Tibial nerve (tissue), 3 donors: Measurements from ENCODE around the gene LRP8.

Source experiments
- POLR2A ChIP-seq, 2 donors: fragments of 450-650 bp; IDR thresholded peaks; one replicate each; pipeline ENCODE4 v1.6.1; 2017; ENCODE audit warnings: antibody characterized with exemption in 2 of 2, mild to moderate bottlenecking in 2 of 2, moderate library complexity in 2 of 2
- TF ChIP-seq, protein P1 (sequence below), 5 experiments: fragments of 200-600 bp in 3 of 5; fragments of 450-650 bp in 2 of 5; sonication (generic) in 3 of 5; IDR thresholded peaks; one replicate each; pipeline ENCODE4 v1.5.1; 2016 to 2019; ENCODE audit warnings: antibody characterized with exemption in 5 of 5, mild to moderate bottlenecking in 3 of 5, moderate library complexity in 2 of 5

DNA sequence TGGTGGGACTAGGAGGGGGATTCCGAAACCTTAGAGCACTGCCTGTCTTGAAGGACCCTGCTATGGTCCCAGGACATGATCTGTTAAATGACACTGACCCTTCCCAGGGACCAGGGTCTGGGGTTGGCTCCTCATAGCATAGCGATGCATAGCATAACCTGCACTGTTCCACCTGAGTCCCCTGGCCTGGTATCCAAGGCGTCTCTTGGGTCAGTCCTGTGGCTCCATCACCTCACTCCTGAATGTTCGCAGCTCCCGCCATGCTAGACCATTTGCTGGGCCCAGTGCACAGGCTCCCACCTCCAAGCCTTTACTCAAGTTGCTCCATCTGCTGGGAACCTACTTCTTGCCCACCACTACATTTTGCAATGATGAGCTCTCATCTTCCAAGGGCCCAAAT, 50.5 kb downstream of the LRP8 start:
- TF ChIP-seq, protein P1, sequence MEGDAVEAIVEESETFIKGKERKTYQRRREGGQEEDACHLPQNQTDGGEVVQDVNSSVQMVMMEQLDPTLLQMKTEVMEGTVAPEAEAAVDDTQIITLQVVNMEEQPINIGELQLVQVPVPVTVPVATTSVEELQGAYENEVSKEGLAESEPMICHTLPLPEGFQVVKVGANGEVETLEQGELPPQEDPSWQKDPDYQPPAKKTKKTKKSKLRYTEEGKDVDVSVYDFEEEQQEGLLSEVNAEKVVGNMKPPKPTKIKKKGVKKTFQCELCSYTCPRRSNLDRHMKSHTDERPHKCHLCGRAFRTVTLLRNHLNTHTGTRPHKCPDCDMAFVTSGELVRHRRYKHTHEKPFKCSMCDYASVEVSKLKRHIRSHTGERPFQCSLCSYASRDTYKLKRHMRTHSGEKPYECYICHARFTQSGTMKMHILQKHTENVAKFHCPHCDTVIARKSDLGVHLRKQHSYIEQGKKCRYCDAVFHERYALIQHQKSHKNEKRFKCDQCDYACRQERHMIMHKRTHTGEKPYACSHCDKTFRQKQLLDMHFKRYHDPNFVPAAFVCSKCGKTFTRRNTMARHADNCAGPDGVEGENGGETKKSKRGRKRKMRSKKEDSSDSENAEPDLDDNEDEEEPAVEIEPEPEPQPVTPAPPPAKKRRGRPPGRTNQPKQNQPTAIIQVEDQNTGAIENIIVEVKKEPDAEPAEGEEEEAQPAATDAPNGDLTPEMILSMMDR (IDR thresholded peaks at IDR 0.05): no peak
- no peak for TF ChIP-seq POLR2A (IDR thresholded peaks at IDR 0.05)
